H1 (cell line): ENCODE data around the gene BEST1. TPM values are rescaled to one million over a fixed set of nuclear protein-coding genes. Genes with fewer than 3 reads are reported as not detected.
A peak's percentile ranks its signal among the peaks of the same experiment; 100 is the strongest.

Source experiments
- CTCF ChIA-PET: fragments of 300-600 bp; sonication (Branson Sonifier 250); formaldehyde crosslinking; loops from one replicate; lab custom pipeline; 2021; ENCODE audit not compliant: partially characterized antibody; lab: Charles Lee
- POLR2A ChIA-PET: fragments of 300-600 bp; sonication (Branson Sonifier 250); formaldehyde crosslinking; loops from one replicate; lab custom pipeline; 2021; ENCODE audit warnings: inconsistent platforms; ENCODE audit not compliant: partially characterized antibody; lab: Charles Lee
- DNase-seq, 2 experiments: peaks; one replicate each; pipeline versions ENCODE4 v3.0.0 to v3.0.0-alpha.2; 2010 to 2022; ENCODE audit warnings: low spot score in 2 of 2, low read depth in 1 of 2, mixed read lengths in 1 of 2
- FAIRE-seq: peaks from 2 replicates; lab custom pipeline; 2011; peaks lifted over from hg19 to GRCh38; lab: Jason Lieb, UNC
- H2AFZ ChIP-seq: 2 replicates; pipeline ENCODE4 v1.8.1; 2012; ENCODE audit warnings: low read length, inconsistent platforms
- H2AK5ac ChIP-seq: 2 replicates; pipeline ENCODE4 v1.6.1; 2013; ENCODE audit warnings: low read depth, low read length
- H2BK120ac ChIP-seq: replicated peaks from 2 replicates; pipeline ENCODE3; 2013; ENCODE audit warnings: low read depth, low read length, inconsistent platforms
- H2BK12ac ChIP-seq: 2 replicates; pipeline ENCODE4 v1.6.1; 2013; ENCODE audit warnings: low read depth, low read length
- H2BK15ac ChIP-seq: 2 replicates; pipeline ENCODE4 v1.6.1; 2013; ENCODE audit warnings: low read length
- H2BK20ac ChIP-seq: 2 replicates; pipeline ENCODE4 v1.6.1; 2013; ENCODE audit warnings: low read length
- H2BK5ac ChIP-seq: 2 replicates; pipeline ENCODE4 v1.6.1; 2013; ENCODE audit warnings: low read depth, low read length
- H3K14ac ChIP-seq: 2 replicates; pipeline ENCODE4 v1.6.1; 2013; ENCODE audit warnings: inconsistent platforms; ENCODE audit not compliant: insufficient read length
- H3K18ac ChIP-seq: 2 replicates; pipeline ENCODE4 v1.6.1; 2013; ENCODE audit warnings: low read length; ENCODE audit errors: extremely low read depth
- H3K23ac ChIP-seq: 2 replicates; pipeline ENCODE4 v1.6.1; 2013; ENCODE audit warnings: inconsistent platforms; ENCODE audit not compliant: insufficient read length
- H3K23me2 ChIP-seq: 2 replicates; pipeline ENCODE4 v1.6.1; 2013; ENCODE audit warnings: low read depth, low read length
- H3K27ac ChIP-seq: 2 replicates; pipeline ENCODE4 v1.6.1; 2011; ENCODE audit warnings: low read depth, low read length, inconsistent platforms
- H3K27me3 ChIP-seq, 4 experiments: replicated peaks in 1 of 4; 1 replicate in 1 of 4; 2 replicates in 3 of 4; pipeline versions ENCODE4 v1.6.1 to v1.8.1; 2011 to 2013; ENCODE audit warnings: low read length in 3 of 4, mild to moderate bottlenecking in 3 of 4, inconsistent platforms in 2 of 4, mixed read lengths in 2 of 4, moderate library complexity in 1 of 4; ENCODE audit not compliant: control insufficient read depth in 3 of 4, insufficient read depth in 3 of 4; ENCODE audit errors: extremely low read depth in 1 of 4
- H3K36me3 ChIP-seq, 4 experiments: 2 replicates each; pipeline versions ENCODE4 v1.6.1 to v1.8.1; 2011 to 2013; ENCODE audit warnings: mild to moderate bottlenecking in 4 of 4, low read length in 3 of 4, moderate library complexity in 2 of 4, control low read depth in 1 of 4, inconsistent platforms in 1 of 4; ENCODE audit not compliant: insufficient read depth in 4 of 4, control insufficient read depth in 2 of 4
- H3K4ac ChIP-seq: replicated peaks from 2 replicates; pipeline ENCODE3; 2013; ENCODE audit warnings: low read length, low read depth, mixed read lengths, inconsistent platforms; ENCODE audit not compliant: insufficient read length
- H3K4me1 ChIP-seq, 4 experiments: replicated peaks in 1 of 4; 1 replicate in 1 of 4; 2 replicates in 3 of 4; pipeline versions ENCODE4 v1.6.1 to v1.8.1; 2011 to 2013; ENCODE audit warnings: low read length in 3 of 4, inconsistent platforms in 2 of 4, mixed read lengths in 1 of 4; ENCODE audit not compliant: insufficient read depth in 4 of 4, control insufficient read depth in 3 of 4
- H3K4me2 ChIP-seq, 2 experiments: 2 replicates each; pipeline versions ENCODE4 v1.6.1 to v1.8.1; 2011 to 2013; ENCODE audit warnings: low read depth in 2 of 2, low read length in 2 of 2, control low read depth in 1 of 2, inconsistent platforms in 1 of 2, mild to moderate bottlenecking in 1 of 2; ENCODE audit not compliant: insufficient read depth in 1 of 2
- H3K4me3 ChIP-seq, 4 experiments: fragments of 200-600, 300-600 bp in 1 of 4; sonication (generic), shearing (Covaris generic), sonication (Bioruptor Twin) in 1 of 4; 2 replicates each; pipeline versions ENCODE4 v1.5.1 to v1.8.1; 2011 to 2016; ENCODE audit warnings: low read length in 4 of 4, low read depth in 3 of 4, control low read depth in 2 of 4, inconsistent platforms in 2 of 4, mild to moderate bottlenecking in 2 of 4, mixed read lengths in 1 of 4, moderate library complexity in 1 of 4; ENCODE audit not compliant: insufficient read depth in 2 of 4; ENCODE audit errors: extremely low read depth in 1 of 4
- H3K56ac ChIP-seq: replicated peaks from 2 replicates; pipeline ENCODE3; 2013; ENCODE audit warnings: low read depth, mild to moderate bottlenecking, mixed read lengths, low read length, inconsistent platforms; ENCODE audit not compliant: insufficient read length
- H3K79me1 ChIP-seq: 2 replicates; pipeline ENCODE4 v1.6.1; 2013; ENCODE audit warnings: low read depth, low read length, control low read depth
- H3K79me2 ChIP-seq, 2 experiments: 2 replicates each; pipeline versions ENCODE4 v1.6.1 to v1.8.1; 2012 to 2013; ENCODE audit warnings: low read length in 2 of 2, mild to moderate bottlenecking in 2 of 2, inconsistent platforms in 1 of 2; ENCODE audit not compliant: insufficient read depth in 2 of 2, control insufficient read depth in 1 of 2
- H3K9ac ChIP-seq, 4 experiments: replicated peaks in 1 of 4; 1 replicate in 1 of 4; 2 replicates in 3 of 4; pipeline versions ENCODE4 v1.6.1 to v1.8.1; 2011 to 2013; ENCODE audit warnings: low read depth in 3 of 4, low read length in 3 of 4, control low read depth in 2 of 4, mild to moderate bottlenecking in 2 of 4, moderate library complexity in 2 of 4, inconsistent platforms in 1 of 4; ENCODE audit errors: extremely low read depth in 1 of 4
- H3K9me3 ChIP-seq, 2 experiments: 2 replicates each; pipeline versions ENCODE4 v1.6.1 to v1.8.1; 2012 to 2013; ENCODE audit warnings: mild to moderate bottlenecking in 2 of 2, moderate library complexity in 2 of 2, control low read depth in 1 of 2, inconsistent platforms in 1 of 2, low read depth in 1 of 2, low read length in 1 of 2, mixed read lengths in 1 of 2; ENCODE audit not compliant: insufficient read depth in 2 of 2
- H4K20me1 ChIP-seq, 2 experiments: replicated peaks in 1 of 2; 2 replicates each; pipeline versions ENCODE3 to v1.8.1; 2011 to 2013; ENCODE audit warnings: inconsistent platforms in 2 of 2, low read length in 2 of 2, mild to moderate bottlenecking in 1 of 2; ENCODE audit not compliant: insufficient read depth in 2 of 2, control insufficient read depth in 1 of 2
- H4K5ac ChIP-seq: 2 replicates; pipeline ENCODE4 v1.6.1; 2013; ENCODE audit warnings: low read length, low read depth, mixed read lengths, inconsistent platforms; ENCODE audit not compliant: insufficient read length
- H4K8ac ChIP-seq: 2 replicates; pipeline ENCODE4 v1.8.0; 2013; ENCODE audit warnings: mild to moderate bottlenecking, moderate library complexity, low read length, inconsistent platforms; ENCODE audit not compliant: insufficient read depth; ENCODE audit errors: extremely low read depth
- H4K91ac ChIP-seq: replicated peaks from 2 replicates; pipeline ENCODE3; 2013; ENCODE audit warnings: low read length, mixed read lengths, inconsistent platforms; ENCODE audit not compliant: insufficient read length
- CEBPB ChIP-seq: IDR thresholded peaks from 2 replicates; pipeline ENCODE4 v1.6.1; 2012; ENCODE audit warnings: low read depth, low read length
- CTBP2 ChIP-seq: IDR thresholded peaks from 2 replicates; pipeline ENCODE4 v1.7.0; 2011; ENCODE audit warnings: borderline replicate concordance, mild to moderate bottlenecking, moderate library complexity, mixed read lengths, low read length; ENCODE audit not compliant: insufficient read depth, insufficient read length
- KDM1A ChIP-seq: fragments of 200-600, 300-600 bp; sonication (generic); IDR thresholded peaks from 2 replicates; pipeline ENCODE4 v1.7.1; 2016; ENCODE audit warnings: mild to moderate bottlenecking, low read length, borderline replicate concordance
- POLR2AphosphoS5 ChIP-seq: IDR thresholded peaks from 2 replicates; pipeline ENCODE4 v1.6.1; 2011; ENCODE audit warnings: low read depth, low read length
- RAD21 ChIP-seq, 2 experiments: IDR thresholded peaks in 1 of 2; conservative IDR thresholded peaks in 1 of 2; 2 replicates each; pipeline ENCODE4 v1.6.1; 2011; ENCODE audit warnings: low read depth in 2 of 2, low read length in 2 of 2, improper control_type of control experiment in 1 of 2, inconsistent platforms in 1 of 2, mild to moderate bottlenecking in 1 of 2, moderate library complexity in 1 of 2
- SAP30 ChIP-seq: fragments of 300-600 bp; sonication (generic); IDR thresholded peaks from 2 replicates; pipeline ENCODE4 v1.7.1; 2012; ENCODE audit warnings: low read length, moderate library complexity, mild to moderate bottlenecking, inconsistent platforms; ENCODE audit not compliant: insufficient read depth, insufficient replicate concordance
- SRF ChIP-seq: IDR thresholded peaks from 2 replicates; pipeline ENCODE4 v1.6.1; 2011; ENCODE audit warnings: mild to moderate bottlenecking, low read depth, low read length, moderate library complexity
- TEAD4 ChIP-seq: IDR thresholded peaks from 2 replicates; pipeline ENCODE4 v1.6.1; 2012; ENCODE audit warnings: low read depth, low read length, inconsistent platforms, mixed read lengths
- YY1 ChIP-seq: IDR thresholded peaks from 2 replicates; pipeline ENCODE4 v1.6.1; 2011; ENCODE audit warnings: low read depth, mild to moderate bottlenecking, low read length
- WGBS, 2 experiments: shearing (Covaris generic) in 1 of 2; methylation state at CpG; one replicate each; pipeline versions ENCODE4 v1.1.6 to v1.1.7; 2013 to 2015; ENCODE audit warnings: low lambda C conversion rate in 2 of 2, mixed read lengths in 2 of 2, inconsistent platforms in 1 of 2, low coverage in 1 of 2, missing lambda C conversion rate in 1 of 2; ENCODE audit not compliant: insufficient replicate concordance in 2 of 2, insufficient coverage in 1 of 2, insufficient read length in 1 of 2; ENCODE audit errors: extremely low coverage in 1 of 2, missing lambda C conversion rate in 1 of 2; 5-methylcytosine and 5-hydroxymethylcytosine counted together
- polyA plus RNA-seq, 7 experiments: library from polyadenylated mRNA; depleted of rRNA in 3 of 7; stranded (reverse) in 5 of 7; unstranded in 2 of 7; fragments of >200 nt in 5 of 7; fragments of 200-250 nt in 2 of 7; gene quantifications; 1 replicate in 5 of 7; 2 replicates in 1 of 7; 4 replicates in 1 of 7; pipeline versions ENCODE4 v1.2.1 to v1.2.3, GENCODE V29; 2011 to 2013; ENCODE audit warnings: missing spikeins in 2 of 7, mixed read lengths in 2 of 7
- total RNA-seq: library from RNA; stranded (reverse); fragmentation: NEBNext Ultra II Directional; extraction: Animal tissue kit (Norgen Biotek cat#: 25700); gene quantifications from 2 replicates; pipeline ENCODE4 v1.2.1, GENCODE V29; 2021

The BEST1 gene
- total and polyA plus RNA-seq, 2 of the 8 experiments (the other 6 are each of a cell fraction or from before 2014, with no cell fraction given) = 0.22 to 0.62 TPM

- H3K9me3 ChIP-seq = no peaks in the 10 kb centered on the region
- H4K91ac ChIP-seq = no peak overlapping the region
- no peak overlapping the region for H3K23ac ChIP-seq
- ChIA-PET CTCF (interaction anchor here (0.6 to 2.1 kb wide), 9 partner anchors 9 to 290 kb away, joined by 3 to 9 read pairs (median 4); no protein-coding TSS in a partner anchor), POLR2A (interaction anchor here (0.7 to 25.7 kb wide), 3 partner anchors 16 to 119 kb away, joined by 3 to 458 read pairs (median 3); partner anchors contain the start of genes BEST1 and FTH1)
- H3K9ac ChIP-seq = no peak overlapping the region
- H3K23me2 ChIP-seq = no peaks in the 10 kb centered on the region
- H4K20me1 ChIP-seq = peaks cover 0 to 2% of the 10 kb centered on the region in 2 experiments
- no peak overlapping the region for H2BK12ac ChIP-seq
- 82% methylated on average over 17 of the region's 17 CpGs; no CpG with 5 or more reads in 1 of the 2 experiments for WGBS, 2 experiments
- H3K36me3 ChIP-seq = no peaks in the 10 kb centered on the region
- no peak overlapping the region for H4K8ac ChIP-seq
- H2BK20ac ChIP-seq = no peak overlapping the region
- H2BK120ac ChIP-seq = no peak overlapping the region
- no peak overlapping the region for H3K4me2 ChIP-seq
- H3K14ac ChIP-seq = no peak overlapping the region
- no peak overlapping the region for H3K4me3 ChIP-seq
- DNase-seq = no peak
- H3K79me2 ChIP-seq = no peaks in the 10 kb centered on the region
- peaks cover 0 to 2% (median 0%) of the 10 kb centered on the region in 4 experiments; a peak in 1 of 7 replicates for H3K4me1 ChIP-seq
- H2BK15ac ChIP-seq = no peak overlapping the region
- no peak overlapping the region for H3K27ac ChIP-seq
- no peak overlapping the region for H3K18ac ChIP-seq
- no peak overlapping the region for H3K56ac ChIP-seq
- no peak overlapping the region for H4K5ac ChIP-seq
- peaks cover 9 to 32% (median 15%) of the 10 kb centered on the region in 4 experiments; a peak in 5 of 7 replicates for H3K27me3 ChIP-seq
- H3K4ac ChIP-seq = no peak overlapping the region
- TF ChIP-seq CTBP2 (no peak), SAP30 (no peak), TEAD4 (no peak), KDM1A (no peak), YY1 (no peak), CEBPB (peak; percentile 30; the same call in 1 of the 2 replicates), SRF (no peak), POLR2AphosphoS5 (no peak), RAD21 (IDR thresholded peaks at IDR 0.05 in 1 of 2, conservative IDR thresholded peaks at IDR 0.05 in 1 of 2; ENCODE audit: low read depth in 2 of 2, low read length in 2 of 2) (no peak)
- TF ChIP-seq, all 59 proteins: peak for 1
- 0 out of 2 replicates have a peak overlapping the region, but pooled peaks have one; percentile 65 for H2AK5ac ChIP-seq
- FAIRE-seq = no peak
- H2BK5ac ChIP-seq = no peak overlapping the region
- no peaks in the 10 kb centered on the region for H3K79me1 ChIP-seq
- H2AFZ ChIP-seq = no peak overlapping the region
These were observed 28.8 kb downstream of the BEST1 start for GRCh38 chr11:61978703-61979661.
